HG02642 (cell line): ENCODE measurements around the gene PDPN.

Source experiments
- ATAC-seq: cut with Tn5 transposase; IDR thresholded peaks from one replicate; pipeline ENCODE4 v1.9.1; 2021; ENCODE audit warnings: mild to moderate bottlenecking; ENCODE audit not compliant: unreplicated experiment, poor library complexity

The PDPN gene

DNA sequence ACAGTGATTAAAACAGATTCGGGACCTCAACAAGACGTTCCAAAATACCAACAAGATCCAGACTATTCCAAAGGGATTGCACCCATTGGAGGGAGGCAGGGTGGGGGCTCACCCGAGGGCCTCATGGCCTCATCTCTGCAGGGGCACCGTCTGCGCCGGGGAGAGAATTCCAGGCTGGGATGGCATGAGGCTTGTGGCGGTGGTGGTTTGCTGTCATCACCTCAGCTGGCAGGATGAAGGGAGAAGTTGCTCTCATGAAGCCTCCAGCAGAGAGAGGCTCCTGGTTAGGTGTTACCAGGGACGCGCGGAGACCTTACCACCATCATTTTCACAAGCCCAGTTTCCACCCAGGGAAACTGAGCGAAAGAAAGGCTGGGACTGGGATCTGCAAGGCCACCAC, 6.7 kb upstream of the PDPN start:
- no peak for ATAC-seq

DNA sequence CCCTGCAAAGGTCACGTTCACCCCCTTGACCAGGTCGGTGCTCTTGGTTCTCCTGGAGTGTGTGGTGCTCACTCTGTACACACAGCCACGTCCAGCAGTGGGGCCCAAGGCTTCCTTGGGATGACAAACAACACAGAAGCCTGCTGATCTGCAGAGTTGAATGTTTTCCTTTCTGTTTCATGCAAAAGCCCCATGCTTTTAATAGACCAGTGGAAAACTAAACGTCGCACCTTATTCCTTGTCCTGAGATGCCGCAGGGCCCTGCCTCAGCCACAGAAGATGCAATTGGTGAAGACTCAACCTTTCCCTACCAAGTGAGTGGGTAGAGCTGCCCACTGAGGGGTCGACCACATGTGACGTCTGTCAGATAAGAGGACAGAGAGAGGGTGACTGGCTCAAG, 5.8 kb upstream of the PDPN start:
- ATAC-seq = no peak

DNA sequence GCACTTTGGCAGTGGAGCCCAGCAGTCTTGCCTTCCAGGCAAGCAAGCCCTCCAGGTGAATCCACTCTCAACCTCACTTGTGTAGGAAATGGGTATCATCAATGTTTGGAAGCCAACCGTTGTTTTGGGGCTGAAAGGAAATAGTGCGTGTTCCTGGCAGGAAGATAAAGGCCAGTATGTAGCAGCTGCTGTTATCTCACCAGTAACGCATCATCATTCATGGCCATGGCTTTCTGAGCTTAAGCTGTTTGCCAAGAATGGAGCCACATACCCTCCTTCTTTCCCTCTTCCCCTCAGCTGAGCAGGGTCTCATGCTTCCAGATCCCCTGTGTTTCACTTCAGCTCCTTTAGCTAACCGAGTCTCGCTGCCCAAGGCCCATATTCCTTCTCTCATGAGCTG, 2.2 kb upstream of the PDPN start:
- ATAC-seq = no peak

DNA sequence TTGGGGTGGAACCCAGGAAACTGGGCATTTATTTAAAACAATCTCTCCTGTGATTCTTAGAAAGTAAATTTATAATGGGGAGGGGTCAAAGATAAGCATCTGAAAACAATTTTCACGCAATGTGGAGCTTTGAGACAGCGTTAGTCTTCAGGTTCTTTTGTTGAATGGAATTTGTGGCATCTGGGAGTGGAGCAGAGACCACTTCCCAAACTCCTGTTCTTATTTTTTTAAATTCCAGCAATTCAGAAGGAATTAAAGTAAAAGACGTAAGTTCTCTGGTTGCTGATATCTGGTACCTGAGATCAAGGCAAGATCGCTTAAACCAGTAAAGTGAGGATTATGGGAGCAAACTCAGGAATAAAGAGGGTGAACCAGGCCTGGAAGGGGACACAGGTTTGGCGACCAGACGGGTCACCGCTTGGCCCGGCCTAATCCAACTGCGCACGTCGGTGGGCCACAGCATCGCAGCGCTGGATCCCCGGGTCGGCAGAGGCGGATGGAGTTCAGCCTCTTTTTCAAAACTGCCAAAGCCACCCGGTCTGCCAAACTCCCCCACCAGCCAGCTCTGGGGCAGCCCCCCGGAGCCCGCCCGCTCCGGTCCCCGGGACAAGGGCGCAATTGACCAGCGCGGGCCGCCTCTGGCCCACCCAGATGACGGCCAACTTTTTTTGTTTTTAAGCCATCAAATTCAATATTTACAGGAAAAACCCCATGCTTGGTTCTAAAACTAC, 754 bp upstream of the PDPN start:
- no peak for ATAC-seq

DNA sequence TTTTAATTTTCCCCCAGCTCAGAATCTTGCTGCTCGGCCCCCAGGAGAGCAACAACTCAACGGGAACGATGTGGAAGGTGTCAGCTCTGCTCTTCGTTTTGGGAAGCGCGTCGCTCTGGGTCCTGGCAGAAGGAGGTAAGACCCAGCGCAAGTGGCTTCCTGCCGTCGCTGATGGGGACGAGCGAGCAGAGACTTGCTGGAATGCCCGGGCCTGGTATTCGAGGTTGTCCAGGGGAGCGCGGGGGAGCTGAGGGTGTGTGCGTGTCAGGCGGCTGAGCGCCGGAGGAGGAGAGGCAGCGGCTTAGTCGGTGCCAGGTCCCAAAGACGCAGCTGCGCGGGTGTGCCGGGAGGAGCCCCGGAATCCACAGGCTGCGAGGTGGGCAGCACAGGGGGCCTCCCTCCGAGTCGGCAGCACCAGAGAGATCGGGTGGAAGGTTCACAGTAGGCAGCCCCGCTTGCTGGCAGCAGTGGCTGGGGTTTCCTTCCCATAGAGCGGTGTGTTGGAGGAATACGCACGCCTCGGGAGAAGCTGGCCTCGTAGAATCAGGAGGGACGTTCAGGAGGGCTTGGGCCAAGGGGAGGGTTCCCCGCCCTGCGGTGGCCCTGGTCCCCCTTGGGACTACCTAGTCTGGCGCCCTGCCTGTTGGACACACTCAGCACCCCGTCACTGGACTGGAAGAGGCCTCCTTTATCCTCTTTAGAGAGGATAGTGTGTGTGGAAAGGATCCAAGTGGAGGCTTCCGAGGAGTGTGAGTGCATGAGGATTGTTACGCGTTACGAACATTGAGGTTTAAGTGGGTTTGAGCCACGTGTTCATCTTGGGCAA, 547 bp downstream of the PDPN start:
- no peak for ATAC-seq

DNA sequence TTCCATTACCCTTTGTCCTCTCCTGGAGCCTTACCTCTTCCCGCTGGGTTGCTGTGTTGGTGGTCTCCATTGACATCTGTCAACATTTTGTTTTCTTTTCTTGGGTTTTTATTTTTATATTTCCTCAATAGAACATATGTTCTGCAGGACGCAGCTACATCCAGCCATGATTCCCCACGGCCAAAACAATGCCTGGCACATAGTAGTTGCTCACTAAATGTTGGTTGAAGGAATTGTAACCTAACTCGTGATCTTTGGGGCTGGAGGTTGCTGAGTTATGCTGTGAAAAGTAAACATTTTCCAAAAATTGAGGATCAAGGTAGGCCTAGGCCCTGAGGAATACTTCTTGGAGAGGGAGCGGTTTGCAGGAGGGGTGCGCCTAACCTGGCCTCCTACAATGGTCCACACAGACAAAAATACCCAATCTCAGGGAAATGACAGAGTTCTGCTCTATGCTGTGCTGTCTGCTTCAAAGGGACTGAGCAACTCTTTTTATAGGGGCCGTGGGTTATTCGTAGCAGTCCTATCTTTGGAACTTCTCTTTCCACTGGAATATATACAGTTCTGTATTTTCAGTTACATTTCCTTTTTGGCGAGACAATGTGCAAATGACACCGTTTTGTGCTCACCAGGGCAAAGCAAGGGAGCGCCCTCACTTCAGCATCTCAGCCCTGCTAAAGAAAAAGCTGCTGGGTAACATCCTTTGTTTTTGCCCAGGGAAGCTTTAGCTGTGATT, 1.4 kb downstream of the PDPN start:
- ATAC-seq = no peak

DNA sequence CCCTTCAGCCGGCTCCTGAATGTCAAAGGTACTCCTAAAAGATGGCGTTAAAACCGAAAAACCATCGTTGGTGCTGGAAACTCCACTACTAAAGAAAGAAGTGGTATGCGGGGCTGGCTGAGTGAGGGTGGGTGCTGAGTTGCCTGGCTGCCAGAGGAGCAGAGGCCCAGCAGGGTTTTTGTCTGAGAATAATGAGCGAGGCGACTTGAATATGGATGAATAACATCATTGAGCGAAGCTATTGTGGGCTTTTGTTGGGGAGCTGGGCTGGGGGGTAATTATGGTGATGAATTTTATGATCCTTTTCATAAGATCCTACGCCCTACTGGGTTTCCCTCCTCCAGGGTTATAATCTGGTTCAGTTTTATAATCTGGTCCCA, 2.0 kb downstream of the PDPN start:
- ATAC-seq = no peak

DNA sequence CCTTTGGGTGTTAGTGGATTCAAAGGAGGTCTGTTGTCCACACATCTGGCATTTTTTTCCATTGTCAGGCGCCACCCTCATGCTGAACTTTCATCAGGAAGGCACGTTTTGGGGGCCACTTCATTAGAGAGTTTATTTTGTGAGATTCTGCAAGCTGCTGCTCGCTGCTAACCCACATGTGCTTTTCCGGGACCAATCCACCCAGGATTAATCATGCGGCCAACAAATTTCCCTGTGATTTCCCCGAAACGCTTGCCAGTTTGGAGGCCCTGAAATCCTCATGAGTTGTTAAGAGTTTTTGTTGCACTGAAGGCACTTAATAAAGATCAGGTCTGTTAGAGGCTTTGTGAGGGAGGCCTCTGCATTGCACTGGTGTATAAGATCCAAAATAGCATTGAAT, 2.4 kb downstream of the PDPN start:
- no peak for ATAC-seq

DNA sequence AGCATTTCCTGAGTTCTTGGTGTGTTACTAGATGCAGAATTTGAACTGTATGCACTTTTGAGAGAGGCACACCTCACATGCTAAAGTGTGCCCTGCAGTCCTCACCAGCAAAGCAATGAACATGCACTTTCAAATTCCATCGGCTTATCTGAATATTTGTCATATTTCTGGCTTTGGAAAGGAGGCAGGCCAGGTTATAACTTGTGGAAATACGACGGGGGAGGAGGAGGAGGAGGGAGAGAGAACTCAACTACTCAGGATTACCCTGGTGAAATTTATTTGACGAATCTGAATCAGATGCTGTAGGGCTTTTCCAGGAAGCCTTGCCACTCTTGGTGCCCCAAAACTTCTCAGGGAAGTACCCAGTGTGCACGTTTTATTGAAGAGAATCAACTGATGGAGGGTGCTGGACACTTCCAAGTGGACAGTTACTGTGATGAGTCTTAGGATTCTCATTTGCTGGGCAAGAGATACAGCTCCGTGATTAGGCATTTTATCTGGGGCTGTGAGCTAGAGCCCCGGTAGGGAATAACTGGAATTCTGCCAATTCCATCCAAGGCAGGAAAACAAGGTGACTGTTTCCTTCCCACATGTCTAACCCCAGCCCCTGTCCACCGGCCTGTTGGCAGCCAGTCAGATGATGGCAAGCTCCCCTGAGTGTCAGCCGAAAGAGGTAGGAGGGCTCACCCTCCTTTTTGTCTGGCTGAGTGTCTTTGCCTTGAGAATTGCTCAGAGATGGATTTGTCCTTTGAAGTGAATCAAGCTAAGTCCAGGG, 3.8 kb downstream of the PDPN start:
- no peak for ATAC-seq

DNA sequence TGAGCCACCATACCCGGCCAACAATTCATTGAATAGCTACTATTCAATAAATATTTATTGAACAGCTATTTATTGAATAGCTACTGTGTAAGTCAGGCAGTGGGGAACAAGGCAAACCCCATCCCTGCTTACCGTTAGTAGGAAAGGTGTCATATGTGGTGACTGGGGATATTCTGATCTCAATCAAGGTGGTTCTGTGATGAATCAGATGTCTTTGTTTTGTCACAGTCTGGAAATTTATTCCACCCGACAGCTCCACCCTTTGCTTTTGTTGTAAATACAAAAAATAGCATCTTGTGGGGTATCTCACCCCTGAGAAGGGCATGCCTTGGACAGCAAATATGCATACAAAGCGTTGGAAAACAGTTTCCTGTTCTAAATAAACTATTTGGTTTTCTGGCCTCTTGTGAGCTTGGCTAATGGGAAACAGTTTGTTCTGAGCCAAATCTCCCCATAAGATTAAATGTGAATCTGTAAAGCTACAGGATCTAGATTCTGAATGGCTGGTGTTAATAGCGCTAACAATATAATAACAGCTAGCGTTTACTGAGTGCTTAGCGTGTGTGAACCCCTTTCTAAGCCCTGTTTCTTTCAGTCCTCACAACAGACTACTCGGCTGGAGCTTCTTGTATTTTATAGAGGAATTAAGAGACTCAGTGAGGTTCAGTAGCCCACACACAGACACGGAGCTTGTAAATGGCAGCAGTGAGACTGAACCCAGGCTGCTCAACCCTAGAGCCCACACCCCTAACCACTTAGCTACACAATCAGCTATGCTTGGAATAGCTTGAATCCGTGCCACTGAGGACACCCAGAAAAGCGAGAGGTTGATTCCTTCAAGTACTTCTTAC, 5.5 kb downstream of the PDPN start:
- no peak for ATAC-seq

DNA sequence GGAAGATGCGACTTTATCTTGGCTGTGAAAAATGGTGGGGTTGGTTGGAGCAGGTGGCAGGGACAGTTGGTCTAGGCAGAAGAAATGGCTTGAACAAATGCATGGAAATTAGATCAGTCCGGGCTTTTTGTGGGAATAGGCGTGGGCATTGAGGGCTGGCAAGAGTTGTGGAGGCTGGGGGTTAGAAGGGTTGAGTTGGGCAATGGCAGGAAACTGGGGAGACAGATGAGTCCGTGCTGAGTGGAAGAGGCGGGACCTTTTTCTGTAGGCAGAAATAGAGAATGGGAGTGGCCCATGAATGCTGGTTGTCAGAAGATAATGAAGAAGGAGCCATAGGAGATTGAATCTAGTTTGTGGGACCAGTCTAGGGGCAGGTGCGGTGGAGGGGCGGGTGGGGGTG, 6.9 kb downstream of the PDPN start:
- ATAC-seq = no peak

DNA sequence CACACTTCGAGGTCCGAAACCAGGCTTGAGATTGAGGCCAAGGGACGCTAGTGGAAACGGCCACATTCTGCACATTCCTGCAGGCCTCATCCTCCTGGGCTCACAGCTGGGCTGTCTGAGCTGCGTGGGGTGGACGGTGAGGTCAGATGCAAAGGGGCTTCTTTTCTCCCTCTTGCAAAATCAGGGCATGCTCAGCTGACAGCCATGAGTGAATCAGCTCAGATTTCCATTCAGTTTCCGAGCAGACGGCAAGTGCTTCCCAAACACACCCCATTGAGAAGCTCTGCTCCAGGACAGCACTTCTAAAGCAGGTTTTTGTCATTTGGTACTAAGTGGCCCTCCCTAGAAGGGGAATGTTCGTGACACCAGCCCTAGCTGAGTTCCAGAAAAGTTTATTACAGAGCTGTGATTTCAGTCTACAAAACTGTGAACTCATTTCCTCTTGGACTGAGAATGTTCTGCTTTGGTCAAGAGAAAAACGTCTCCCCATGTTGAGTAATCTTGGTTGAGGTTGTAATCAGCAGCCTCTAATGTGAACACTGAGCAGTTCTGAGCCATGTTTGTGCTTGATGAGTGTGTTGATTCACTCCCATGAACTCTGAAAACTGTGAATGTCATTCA, 10.0 kb downstream of the PDPN start:
- ATAC-seq = no peak

DNA sequence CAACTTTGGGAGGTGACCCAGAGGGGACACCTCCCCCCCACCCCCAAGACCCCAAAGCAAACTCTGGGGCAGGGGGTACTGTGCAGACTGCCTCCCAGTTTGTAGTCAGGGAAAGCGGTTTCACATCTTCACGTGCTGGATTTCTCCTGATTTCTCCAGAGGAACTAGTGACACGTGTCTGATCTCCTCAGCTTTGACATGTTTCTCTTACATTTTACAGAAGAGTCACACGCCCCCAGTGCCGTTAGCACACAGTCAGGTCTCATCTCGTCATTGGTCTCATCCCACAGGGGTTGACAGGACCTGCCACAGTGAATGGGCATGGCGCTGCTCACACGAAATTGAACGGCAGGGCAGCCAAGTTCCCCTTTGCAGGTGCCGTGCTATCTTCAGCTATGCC, 11.8 kb downstream of the PDPN start:
- ATAC-seq = no peak

DNA sequence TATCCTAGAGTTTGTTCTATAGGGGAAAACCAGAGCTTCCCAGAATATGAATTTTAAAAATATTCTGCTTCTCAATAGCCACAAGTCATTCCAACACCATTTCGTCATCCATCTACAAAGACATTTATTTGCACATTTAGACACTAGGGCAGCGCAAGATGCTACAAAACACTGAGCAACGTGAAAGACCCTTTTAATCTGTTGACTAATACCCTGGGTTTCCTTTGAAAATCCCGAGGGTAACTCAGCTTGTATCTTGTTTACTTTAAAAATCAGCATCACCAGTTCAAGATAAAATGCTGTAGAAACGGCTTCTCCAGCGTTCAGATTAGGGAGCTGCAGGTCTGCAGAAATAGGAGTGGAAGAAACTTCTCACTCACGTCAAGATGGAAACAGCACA, 13.5 kb downstream of the PDPN start:
- no peak for ATAC-seq

DNA sequence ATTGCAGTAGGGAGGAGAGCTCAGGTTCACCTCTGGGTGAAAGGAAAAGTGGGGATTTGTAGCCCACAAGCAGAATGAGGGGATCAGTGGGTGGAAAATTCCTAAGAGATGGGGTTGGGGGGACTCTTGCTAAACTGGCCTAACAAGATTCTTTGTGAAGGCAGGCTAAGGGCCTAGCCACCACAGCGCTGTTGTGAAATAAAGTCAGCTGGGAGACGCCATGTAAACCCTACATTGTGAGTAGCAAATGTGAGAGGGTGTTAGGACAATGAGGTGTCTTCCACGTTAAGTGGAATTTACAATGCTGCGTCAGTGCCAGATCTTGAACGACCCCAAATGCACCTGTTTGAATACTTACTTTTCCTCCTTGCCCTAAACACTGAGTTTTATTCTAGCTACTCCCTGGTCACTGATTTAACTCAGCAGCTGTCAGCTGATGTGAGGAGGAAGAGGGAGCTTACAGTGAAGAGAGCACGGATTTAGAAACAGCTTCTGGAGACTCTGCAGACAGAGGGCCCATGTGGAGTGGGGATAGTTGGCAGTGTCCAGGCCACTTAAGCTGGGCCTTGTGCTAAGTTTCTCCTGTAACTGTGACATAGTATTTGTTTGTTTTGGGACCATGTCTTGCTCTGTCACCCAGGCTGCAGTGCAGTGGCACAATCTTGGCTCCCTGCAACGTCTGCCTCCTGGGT, 17.3 kb downstream of the PDPN start:
- ATAC-seq = no peak

DNA sequence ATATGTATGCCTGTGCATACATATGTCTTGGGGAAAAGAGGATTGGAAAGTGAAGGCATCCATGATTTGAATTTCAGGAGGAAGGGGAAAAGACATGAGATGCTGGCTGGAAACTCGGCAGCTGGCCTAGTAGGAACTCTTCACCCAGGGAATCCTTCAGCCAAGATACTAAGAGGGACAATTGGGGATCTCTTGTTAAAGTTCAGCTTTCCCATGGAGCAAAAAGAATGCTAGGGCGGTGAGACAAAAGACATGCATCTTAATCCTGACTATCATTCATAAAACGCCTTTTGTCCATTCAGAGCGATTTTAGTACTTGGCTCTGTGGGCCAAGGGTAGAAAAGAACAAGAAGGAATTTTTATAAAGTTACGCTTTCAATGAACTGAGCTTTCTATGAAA, 20.5 kb downstream of the PDPN start:
- no peak for ATAC-seq

DNA sequence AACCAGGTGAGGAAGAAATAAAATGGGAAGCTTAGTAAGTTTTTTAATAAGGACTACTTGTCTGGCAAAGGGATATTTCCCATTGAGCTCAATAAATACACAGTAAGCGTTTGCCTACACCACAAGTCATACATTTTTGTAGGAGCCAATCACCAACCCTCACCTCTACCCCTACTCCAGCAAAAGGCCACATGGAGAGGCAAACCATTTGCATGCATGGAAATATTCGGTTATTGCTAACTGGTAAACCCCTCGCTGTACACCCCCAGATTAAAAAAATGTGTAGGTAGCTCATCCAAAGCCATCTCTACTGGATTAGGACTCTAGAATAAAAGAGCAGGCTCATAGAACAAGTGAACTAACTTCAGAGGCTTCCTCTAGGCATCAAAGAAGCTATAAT, 21.1 kb downstream of the PDPN start:
- ATAC-seq = no peak

DNA sequence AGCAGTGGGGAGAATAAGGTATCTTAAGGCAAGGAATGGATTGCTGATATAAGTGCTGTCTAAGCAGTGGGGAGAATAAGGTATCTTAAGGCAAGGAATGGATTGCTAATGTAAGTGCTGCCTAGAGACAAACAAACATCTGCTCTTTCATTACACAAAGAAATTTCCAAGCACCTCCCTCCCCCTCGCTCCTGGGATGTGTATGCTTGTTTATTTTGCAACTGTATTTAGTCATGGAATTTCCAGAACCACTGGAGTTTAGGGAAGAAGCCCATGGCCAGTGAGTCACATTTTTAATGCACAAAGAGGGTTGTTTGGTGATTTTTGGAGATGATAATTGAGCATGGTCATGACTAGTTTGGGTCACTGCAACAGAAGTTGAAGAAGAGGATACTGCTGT, 21.5 kb downstream of the PDPN start:
- no peak for ATAC-seq

DNA sequence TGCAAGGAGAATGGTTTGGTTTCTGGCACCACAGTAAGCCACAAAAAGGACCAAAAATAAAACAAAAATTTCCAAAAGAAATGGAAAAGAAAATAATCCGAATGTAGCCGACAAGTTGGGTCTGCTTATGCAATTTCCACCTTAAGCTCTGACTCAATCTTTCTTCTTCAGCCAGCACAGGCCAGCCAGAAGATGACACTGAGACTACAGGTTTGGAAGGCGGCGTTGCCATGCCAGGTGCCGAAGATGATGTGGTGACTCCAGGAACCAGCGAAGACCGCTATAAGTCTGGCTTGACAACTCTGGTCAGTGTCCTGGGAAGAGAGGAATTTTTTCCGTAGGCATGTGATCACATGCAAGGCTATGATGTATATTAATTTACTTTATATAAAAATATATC, 23.4 kb downstream of the PDPN start:
- no peak for ATAC-seq
